Stimulated activated CD4-positive, alpha-beta T cell treated with anti-CD3 and anti-CD28 coated beads, Interleukin-4, amount 100 ng/mL, for 24 hours (primary cell): ENCODE measurements around the gene TTLL8.
"Not testable (repeated sequence)": the region's sequence is repeated elsewhere in the genome, so short reads cannot be mapped to it uniquely, and the experiment has no call there.

Experiments
- DNase-seq: peaks from one replicate; pipeline ENCODE4 v3.0.0-alpha.2; 2020

TTLL8 gene

GRCh38 chr22:49999946-50000586, 58.0 kb downstream of the TTLL8 start:
- DNase-seq = no peak

- no peak for DNase-seq
Measured at GRCh38 chr22:49999063-49999945, 58.8 kb downstream of the TTLL8 start.

DNA sequence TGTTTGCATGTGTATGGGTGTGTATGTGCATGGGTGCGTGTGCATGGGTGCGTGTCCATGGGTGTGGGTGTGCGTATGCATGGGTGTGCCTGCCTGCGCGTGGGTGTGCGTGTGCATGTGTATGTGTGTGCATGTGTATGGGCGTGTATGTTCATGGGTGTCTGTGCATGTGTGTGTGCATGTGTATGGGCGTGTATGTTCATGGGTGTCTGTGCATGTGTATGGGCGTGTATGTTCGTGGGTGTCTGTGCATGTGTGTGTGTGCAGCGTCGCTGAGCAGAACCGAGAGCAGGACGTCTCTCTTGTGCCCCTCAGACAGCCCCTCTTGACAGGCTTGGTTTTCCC, 59.4 kb downstream of the TTLL8 start:
- DNase-seq = no peak

DNA sequence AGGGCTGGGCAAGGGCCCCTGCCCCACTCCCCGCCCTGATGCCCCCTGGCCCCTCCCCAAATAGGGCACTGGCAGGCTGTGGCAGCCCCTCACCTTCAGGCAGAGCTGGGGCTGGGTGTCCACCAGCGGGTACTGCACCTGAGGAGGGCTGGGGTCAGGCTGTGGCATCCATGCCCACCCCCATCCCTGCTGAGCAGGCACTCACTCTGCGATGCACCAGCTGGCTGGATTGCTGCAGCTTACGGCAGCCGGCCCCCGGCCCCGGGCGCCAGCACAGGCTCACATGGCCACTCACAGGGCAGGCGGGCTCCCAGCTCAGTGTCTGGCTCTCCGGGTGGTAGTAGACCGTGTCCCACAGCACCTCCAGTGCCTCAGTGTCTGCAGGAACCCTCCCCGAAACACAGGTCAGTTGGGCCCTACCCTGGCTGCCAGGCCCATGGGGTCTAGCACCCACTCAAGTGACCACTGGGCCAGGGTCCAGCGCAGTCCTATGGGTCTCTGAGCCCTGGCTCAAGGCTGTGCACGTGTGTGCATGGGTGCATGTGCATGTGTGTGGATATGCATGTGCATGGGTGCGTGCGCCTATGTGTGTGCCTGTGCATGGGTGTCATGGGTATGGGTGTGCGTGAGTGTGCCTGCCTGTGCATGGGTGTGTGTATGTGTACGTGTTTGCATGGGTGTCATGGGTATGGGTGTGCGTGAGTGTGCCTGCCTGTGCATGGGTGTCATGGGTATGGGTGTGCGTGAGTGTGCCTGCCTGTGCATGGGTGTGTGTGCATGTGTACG, 60.0 kb downstream of the TTLL8 start:
- DNase-seq = no peak

GRCh38 chr22:49997251-49997599, 60.9 kb downstream of the TTLL8 start:
- DNase-seq = no peak

GRCh38 chr22:49996518-49997250, 61.4 kb downstream of the TTLL8 start:
- DNase-seq = no peak

GRCh38 chr22:49996119-49996517, 62.0 kb downstream of the TTLL8 start:
- DNase-seq = no peak

DNA sequence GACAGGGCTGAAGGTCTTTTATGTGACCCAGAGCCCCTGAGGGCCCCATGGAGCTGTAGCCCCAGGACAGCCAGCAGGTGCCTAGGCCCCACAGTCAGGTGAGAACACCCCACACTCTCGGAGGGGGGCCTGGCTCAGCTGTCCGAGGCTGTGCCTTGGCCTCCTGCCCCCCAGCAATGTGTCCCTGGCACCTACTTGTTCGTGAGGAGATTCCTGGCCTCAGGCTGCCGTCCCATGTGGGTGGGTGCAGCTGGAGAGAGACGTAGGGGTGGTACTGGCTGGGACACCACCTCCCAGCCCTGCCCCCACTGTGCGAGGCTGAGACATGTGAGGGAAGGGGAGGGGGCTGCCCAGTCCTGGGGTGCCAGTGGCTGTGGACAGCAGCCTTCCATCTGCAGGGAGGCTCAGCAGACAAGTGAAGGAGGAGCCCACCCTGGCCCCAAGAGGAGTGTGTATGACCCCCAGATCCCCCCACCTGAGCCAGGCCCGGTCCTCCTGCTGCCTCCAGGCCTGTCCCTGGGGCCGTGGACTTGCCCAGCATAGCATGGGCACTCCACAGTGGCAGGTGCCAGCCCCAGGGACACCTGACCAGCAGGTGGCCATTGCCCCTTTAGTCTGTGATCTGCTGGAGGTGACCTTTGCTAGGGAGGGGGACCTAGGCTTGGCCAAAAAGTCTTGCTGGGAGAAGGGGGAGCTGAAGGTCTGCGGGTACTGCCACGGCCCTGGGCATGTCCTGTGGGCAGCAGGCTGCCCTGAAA, 62.6 kb downstream of the TTLL8 start:
- DNase-seq = peak; percentile 3

DNA sequence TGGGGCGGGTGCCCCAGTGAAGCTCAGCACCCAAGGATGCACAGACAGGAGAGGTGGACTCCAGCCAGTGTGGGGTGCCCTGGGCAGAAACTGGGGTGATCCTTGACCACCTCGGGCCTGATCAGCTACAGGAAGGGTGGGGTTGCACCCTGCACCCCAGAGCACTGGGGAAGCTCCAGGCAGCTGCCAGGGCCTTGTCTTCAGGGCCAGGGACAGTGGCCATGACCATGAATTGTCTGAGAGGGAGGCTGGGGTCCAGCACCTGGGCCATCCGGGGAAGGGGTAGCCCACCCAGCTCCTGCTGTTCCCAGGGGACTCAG, 63.1 kb downstream of the TTLL8 start:
- no peak for DNase-seq

- DNase-seq = peak; percentile 2
Measured at GRCh38 chr22:49994361-49995040, 63.6 kb downstream of the TTLL8 start.

GRCh38 chr22:49993649-49994360, 64.3 kb downstream of the TTLL8 start:
- DNase-seq = no peak

- peak; percentile 73 for DNase-seq
Measured at GRCh38 chr22:49992921-49993648, 65.0 kb downstream of the TTLL8 start.

DNA sequence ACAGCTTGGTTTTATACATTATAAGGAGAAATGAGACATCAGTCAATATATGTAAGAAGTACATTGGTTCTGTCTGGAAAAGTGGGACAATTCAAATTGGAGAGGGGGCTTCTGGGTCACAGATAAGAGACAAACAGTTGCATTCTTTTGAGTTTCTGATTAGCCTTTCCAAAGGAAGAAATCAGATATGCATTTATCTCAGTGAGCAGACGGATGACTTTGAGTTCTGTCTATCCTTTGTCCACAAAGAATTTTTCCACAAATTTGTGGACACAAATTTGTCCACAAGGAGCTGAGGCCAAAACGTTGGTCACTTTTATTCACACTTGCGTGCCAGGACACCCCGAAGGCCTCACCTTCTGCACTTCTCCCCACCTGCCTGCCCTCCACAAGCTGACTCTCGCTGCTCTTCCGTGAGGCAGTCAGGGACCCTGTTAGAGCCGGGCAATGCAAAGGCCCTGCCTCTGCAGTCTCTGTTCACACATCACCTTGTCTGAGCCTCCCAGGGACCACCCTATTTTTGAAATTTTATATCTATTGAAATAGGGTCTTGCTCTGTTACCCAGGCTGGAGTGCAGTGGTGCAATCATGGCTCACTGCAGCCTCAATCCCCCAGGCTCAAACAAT, 66.1 kb downstream of the TTLL8 start:
- DNase-seq = no peak

GRCh38 chr22:49991167-49991566, 66.9 kb downstream of the TTLL8 start:
- no peak for DNase-seq

DNA sequence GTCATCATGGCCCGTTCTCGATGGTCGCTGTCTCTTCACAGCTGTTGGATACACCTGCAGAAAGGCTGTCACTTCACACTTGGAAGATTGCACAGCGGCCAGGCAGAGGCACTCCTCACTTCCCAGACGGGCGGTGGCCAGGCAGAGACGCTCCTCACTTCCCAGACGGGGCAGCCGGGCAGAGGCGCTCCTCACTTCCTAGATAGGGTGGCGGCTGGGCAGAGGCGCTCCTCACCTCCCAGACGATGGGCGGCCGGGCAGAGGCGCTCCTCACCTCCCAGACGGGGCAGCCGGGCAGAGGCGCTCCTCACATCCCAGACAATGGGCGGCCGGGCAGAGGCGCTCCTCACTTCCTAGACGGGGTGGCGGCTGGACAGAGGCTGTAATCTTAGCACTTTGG, 68.3 kb downstream of the TTLL8 start:
- not testable (repeated sequence) for DNase-seq

DNA sequence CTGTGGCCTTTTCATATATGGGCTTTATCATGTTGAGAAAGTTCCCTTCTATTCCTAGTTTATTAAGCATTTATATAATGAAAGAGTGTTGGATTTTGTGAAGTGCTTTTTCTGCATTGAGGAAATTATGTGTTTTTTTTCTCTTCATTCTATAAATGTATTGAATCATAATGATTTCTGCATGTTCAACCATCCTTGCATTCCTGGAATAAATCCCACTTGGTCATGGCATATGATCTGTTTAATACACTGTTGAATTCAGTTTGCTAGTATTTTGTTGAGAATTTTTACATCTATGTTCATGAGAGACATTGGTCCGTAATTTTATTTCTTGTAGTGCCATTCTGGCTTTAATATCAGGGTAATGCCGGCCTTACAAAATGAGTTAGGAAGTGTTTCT, 71.8 kb downstream of the TTLL8 start:
- DNase-seq = no peak

DNA sequence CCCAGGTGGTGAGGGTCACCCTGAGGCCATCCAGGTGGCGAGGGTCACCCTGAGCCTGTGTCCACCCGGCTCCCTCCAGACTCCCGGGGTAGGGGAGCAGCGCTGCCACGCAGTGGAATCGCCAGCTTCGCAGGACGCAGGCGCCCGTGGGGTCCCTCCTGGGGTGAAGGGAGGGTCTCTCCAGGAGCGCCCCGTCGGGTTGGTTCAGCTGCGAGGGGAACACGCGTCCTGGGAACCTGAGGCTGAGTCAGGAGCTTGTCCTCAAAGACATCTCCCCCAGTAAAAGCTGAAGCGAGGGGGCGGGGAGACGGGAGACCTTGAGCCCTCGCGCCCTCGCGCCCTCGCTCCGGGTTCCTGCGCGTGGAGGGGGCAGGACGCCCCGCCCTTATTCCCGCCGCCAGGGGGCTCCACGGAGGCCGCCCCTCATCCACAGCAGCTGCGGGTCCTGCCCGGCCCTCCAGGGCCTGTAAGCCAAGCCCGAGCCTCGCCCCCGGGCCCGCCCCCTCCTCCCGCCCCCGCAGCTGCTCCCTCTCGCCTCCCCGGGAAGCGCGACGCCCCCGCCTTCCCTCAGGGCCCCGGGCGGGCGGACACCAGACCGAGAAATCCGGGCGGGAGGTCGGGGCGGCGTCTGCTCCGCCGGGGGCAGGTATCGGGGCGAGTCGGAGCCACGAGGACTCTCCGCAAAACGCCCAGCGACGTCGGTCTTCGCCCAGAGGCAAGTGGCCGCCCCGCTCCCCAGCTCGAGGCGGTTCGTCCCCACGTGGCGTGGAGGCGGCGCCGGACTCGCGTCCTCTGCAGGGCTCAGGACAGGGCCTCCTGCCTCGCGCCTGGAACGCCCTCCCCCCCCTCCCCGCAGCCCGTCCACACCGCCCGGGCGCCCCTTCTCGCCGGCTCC, 74.7 kb downstream of the TTLL8 start:
- DNase-seq = no peak

DNA sequence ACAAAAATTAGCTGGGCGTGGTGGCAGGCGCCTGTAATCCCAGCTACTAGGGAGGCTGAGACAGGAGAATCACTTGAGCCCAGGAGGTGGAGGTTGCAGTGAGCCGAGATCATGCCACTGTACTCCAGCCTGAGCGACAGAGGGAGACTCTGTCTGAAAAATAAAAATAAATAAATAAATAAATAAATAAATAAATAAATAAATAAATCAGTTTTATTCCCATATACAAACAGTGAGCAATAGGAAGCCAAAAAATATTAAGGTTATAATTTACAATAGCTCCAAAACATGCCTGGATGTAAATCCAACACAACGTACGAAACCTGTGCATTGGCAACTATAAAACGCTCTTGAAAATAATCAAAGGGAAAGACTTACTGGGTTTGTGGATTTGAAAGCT, 76.3 kb downstream of the TTLL8 start:
- not testable (repeated sequence) for DNase-seq
